CD4-positive, alpha-beta memory T cell (primary cell): ENCODE results near the gene SERPINB5. TPM values are rescaled to one million over a fixed set of nuclear protein-coding genes. Genes with fewer than 3 reads are reported as not detected.
A peak's percentile ranks its signal among the peaks of the same experiment; 100 is the strongest.

Source experiments
- CTCF ChIA-PET: fragments of 350-600 bp; sonication (Branson Sonifier 250); formaldehyde crosslinking; loops from one replicate; lab custom pipeline; 2021; ENCODE audit warnings: inconsistent platforms; ENCODE audit not compliant: partially characterized antibody; lab: Charles Lee
- POLR2A ChIA-PET: fragments of 350-600 bp; sonication (Branson Sonifier 250); formaldehyde crosslinking; loops from one replicate; lab custom pipeline; 2021; ENCODE audit not compliant: partially characterized antibody; lab: Charles Lee
- DNase-seq, 5 donors: peaks; one replicate each; pipeline versions ENCODE4 v3.0.0 to v3.0.0-alpha.2; 2020 to 2022; ENCODE audit warnings: mixed read lengths in 1 of 5
- H3K27ac ChIP-seq: one replicate; pipeline ENCODE4 v1.7.0; 2013; ENCODE audit warnings: low read depth, low read length
- H3K27me3 ChIP-seq: 2 replicates; pipeline ENCODE4 v1.7.0; 2013; ENCODE audit warnings: mild to moderate bottlenecking, low read length, moderate library complexity; ENCODE audit not compliant: insufficient read depth
- H3K36me3 ChIP-seq: 2 replicates; pipeline ENCODE4 v1.7.0; 2013; ENCODE audit warnings: mild to moderate bottlenecking, low read length, moderate library complexity; ENCODE audit not compliant: insufficient read depth
- H3K4me1 ChIP-seq: 2 replicates; pipeline ENCODE4 v1.7.0; 2013; ENCODE audit warnings: mild to moderate bottlenecking, low read length, moderate library complexity; ENCODE audit not compliant: insufficient read depth
- H3K4me3 ChIP-seq, 2 donors: one replicate each; pipeline ENCODE4 v1.7.0; 2013; ENCODE audit warnings: low read length in 2 of 2, mild to moderate bottlenecking in 1 of 2
- H3K9me3 ChIP-seq, 2 donors: one replicate each; pipeline ENCODE4 v1.7.0; 2013; ENCODE audit warnings: low read length in 2 of 2, control low read depth in 1 of 2; ENCODE audit not compliant: control insufficient read depth in 1 of 2
- H3K27ac Mint-ChIP-seq, 7 donors: one replicate each; pipeline ENCODE4 v1.8.0; 2020 to 2021; ENCODE audit warnings: mixed read lengths in 7 of 7, mild to moderate bottlenecking in 6 of 7, inconsistent platforms in 3 of 7, moderate library complexity in 3 of 7
- H3K27me3 Mint-ChIP-seq, 2 donors: one replicate each; pipeline ENCODE4 v1.8.0; 2020 to 2021; ENCODE audit warnings: mixed read lengths in 2 of 2
- H3K36me3 Mint-ChIP-seq, 2 donors: one replicate each; pipeline ENCODE4 v1.8.0; 2020 to 2021; ENCODE audit warnings: mixed read lengths in 2 of 2, inconsistent platforms in 1 of 2, mild to moderate bottlenecking in 1 of 2
- H3K4me1 Mint-ChIP-seq, 4 donors: one replicate each; pipeline ENCODE4 v1.8.0; 2020 to 2021; ENCODE audit warnings: mixed read lengths in 4 of 4, mild to moderate bottlenecking in 1 of 4
- H3K4me3 Mint-ChIP-seq, 8 donors: one replicate each; pipeline ENCODE4 v1.8.0; 2020 to 2021; ENCODE audit warnings: mixed read lengths in 8 of 8, mild to moderate bottlenecking in 7 of 8, moderate library complexity in 6 of 8, inconsistent platforms in 3 of 8
- H3K9me3 Mint-ChIP-seq, 8 donors: one replicate each; pipeline ENCODE4 v1.8.0; 2020 to 2021; ENCODE audit warnings: mixed read lengths in 8 of 8, mild to moderate bottlenecking in 5 of 8, inconsistent platforms in 3 of 8, moderate library complexity in 1 of 8
- intact Hi-C: fragments of 100-400 bp; cut with micrococcal nuclease; formaldehyde crosslinking; loops from one replicate; pipeline ENCODE4 v1.15.1; 2023
- polyA plus RNA-seq, 2 donors: library from polyadenylated mRNA; unstranded; fragments of 300-500 nt; fragmentation: Illumina TruSeq; gene quantifications; one replicate each; pipeline ENCODE4 v1.2.3, GENCODE V29; 2021
- total RNA-seq, 2 experiments: library from RNA; stranded (reverse); gene quantifications; one replicate each; pipeline ENCODE4 v1.2.3, GENCODE V29; 2021

SERPINB5 gene
- total and polyA plus RNA-seq, 4 experiments from 2014 or later = not detected

- no peaks in the 10 kb centered on the region for H3K9me3 Mint-ChIP-seq
- Histone ChIP-seq H3K4me3 (no peak overlapping the region), H3K4me1 (no peaks in the 10 kb centered on the region), H3K36me3 (no peaks in the 10 kb centered on the region), H3K27ac (no peak overlapping the region), H3K27me3 (no peaks in the 10 kb centered on the region), H3K9me3 (no peaks in the 10 kb centered on the region)
- no peaks in the 10 kb centered on the region for H3K36me3 Mint-ChIP-seq
- no peak overlapping the region for H3K27ac Mint-ChIP-seq
- no peak for DNase-seq
- peak overlapping the region in 1 of 8 donors; percentile 9 for H3K4me3 Mint-ChIP-seq
- H3K4me1 Mint-ChIP-seq = no peaks in the 10 kb centered on the region
- intact Hi-C loops = no loop called here
- CTCF ChIA-PET = no interaction called here
- POLR2A ChIA-PET = no interaction called here
- peaks cover 3 to 8% of the 10 kb centered on the region in 2 donors for H3K27me3 Mint-ChIP-seq
Measured at GRCh38 chr18:63553081-63553480, 76.3 kb downstream of the SERPINB5 start.

Other genes starting within 250 kb of the SERPINB5 start
- 10 to 100 TPM; 40.8 to 42.7 TPM for gene BCL2, start 157.2 kb upstream of the SERPINB5 start, total RNA-seq
- gene BCL2, start 157.2 kb upstream of the SERPINB5 start, polyA plus RNA-seq = 10 to 100 TPM; 28.5 to 50.4 TPM
- gene KDSR, start 109.8 kb upstream of the SERPINB5 start, total RNA-seq = 10 to 100 TPM; 59.4 to 61.7 TPM
- 100 to 1,000 TPM; 108 to 134 TPM for gene KDSR, start 109.8 kb upstream of the SERPINB5 start, polyA plus RNA-seq
- 10 to 100 TPM; 93.0 to 94.9 TPM for gene VPS4B, start 54.5 kb upstream of the SERPINB5 start, total RNA-seq
- gene VPS4B, start 54.5 kb upstream of the SERPINB5 start, polyA plus RNA-seq = 10 to 100 TPM; 48.0 to 65.4 TPM
- not detected for gene SERPINB12, start 65.4 kb downstream of the SERPINB5 start, total RNA-seq
- not detected for gene SERPINB12, start 65.4 kb downstream of the SERPINB5 start, polyA plus RNA-seq
- not detected for gene SERPINB13, start 110.4 kb downstream of the SERPINB5 start, total RNA-seq
- not detected for gene SERPINB13, start 110.4 kb downstream of the SERPINB5 start, polyA plus RNA-seq
- not detected for gene SERPINB4, start 167.3 kb downstream of the SERPINB5 start, total RNA-seq
- gene SERPINB4, start 167.3 kb downstream of the SERPINB5 start, polyA plus RNA-seq = not detected
- not detected for gene SERPINB3, start 184.9 kb downstream of the SERPINB5 start, total RNA-seq
- not detected for gene SERPINB3, start 184.9 kb downstream of the SERPINB5 start, polyA plus RNA-seq
- gene SERPINB11, start 226.0 kb downstream of the SERPINB5 start, total RNA-seq = not detected
- gene SERPINB11, start 226.0 kb downstream of the SERPINB5 start, polyA plus RNA-seq = not detected